GM04503 (cell line): ENCODE data around the gene HOXB2.

Experiments used
- DNase-seq: peaks from one replicate; pipeline ENCODE4 v3.0.0-alpha.2; 2012; ENCODE audit warnings: low read depth

Gene HOXB2

DNA sequence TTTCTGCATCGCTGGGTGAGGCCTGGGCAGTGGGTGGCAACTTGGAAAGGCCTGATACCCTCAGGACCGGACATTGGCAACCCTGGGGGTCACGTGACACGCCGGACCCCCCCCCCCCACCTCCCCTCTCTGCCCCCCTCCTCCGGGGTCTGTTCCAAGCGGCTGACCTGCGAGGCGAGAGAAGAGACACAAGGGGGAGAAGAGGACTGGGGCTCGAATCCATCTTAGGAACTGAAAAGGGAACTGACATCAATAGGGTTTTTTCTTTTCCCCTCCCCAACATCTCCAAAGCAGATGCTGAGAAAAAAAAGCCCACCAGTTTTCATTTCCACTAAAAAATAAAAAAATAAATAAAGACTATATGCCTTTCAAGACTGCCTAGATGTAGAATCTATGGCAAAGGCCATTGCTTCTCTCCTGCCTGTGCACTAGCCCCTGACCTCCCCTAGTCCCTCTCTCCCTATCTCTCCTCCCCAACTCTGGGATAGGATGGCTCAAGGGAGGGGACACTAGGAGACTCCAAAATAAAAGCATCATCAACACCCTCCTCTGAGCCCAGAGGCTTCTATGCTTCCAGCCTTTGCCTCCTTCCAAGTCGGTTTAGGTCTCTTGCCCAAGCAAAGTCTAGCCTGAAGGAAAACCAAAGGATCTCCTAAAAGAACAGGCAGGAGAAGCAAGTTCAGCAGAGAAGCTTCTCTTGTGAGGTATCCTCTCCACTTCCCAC lies 7.7 kb upstream of the HOXB2 start:
- no peak for DNase-seq

DNA sequence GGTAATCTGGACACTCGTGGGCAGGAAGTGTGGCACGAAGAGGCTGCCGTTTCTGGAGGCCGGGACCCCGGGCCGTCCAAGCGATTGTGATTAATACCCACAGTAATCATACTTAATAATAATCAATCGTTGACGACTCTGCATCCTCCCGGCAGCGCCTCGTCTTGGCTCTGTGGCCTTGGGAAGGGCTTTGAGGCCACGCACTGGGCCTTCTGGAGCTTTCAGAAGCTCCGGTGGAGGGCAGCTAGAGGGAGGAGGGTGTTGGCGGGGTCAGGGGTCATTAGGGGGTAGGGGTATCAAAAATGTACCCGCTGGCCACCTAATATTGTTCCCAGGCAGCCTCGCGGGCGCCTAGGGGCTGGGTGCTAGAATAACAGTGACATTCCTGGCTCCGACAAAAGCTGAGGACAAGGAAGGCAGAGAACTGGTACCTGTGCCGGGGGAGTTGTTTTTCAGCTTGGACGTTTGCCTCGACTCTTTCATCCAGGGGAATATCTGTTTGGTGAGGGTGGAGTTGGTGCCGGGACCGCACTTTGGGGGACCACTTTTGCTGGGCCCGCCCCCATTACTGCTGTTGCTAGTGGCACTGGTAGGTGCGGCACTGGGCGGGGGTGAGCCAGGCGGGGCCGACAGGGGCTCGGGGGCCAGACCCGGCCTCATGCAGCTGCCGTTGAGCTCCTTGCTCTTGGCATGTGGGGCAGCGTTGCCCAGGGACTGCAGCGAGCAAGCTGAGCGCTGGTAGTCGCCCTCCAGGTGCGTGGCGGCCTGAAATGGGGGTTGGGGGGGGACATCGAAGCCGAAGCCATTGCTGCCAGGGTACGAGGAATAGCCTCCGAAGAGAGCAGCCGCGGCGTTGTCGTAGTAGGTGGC lies 6.9 kb upstream of the HOXB2 start:
- no peak for DNase-seq

DNA sequence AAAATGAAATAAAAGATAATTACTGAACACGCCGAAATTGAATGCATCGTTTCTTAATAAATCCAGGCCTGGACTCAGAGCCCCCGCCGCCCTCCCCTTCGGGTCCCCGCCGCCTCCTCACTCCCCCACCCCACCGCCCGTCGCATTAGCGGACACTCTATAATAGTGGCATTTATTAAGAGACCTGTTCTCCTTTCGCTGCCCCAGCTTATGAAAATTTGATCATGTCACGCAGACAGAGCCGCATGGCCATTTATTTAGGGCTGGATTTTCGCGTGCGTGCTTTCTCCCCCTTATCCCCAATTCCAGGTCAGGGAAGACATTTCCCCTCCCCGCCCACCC lies 6.3 kb upstream of the HOXB2 start:
- DNase-seq, result no peak

DNA sequence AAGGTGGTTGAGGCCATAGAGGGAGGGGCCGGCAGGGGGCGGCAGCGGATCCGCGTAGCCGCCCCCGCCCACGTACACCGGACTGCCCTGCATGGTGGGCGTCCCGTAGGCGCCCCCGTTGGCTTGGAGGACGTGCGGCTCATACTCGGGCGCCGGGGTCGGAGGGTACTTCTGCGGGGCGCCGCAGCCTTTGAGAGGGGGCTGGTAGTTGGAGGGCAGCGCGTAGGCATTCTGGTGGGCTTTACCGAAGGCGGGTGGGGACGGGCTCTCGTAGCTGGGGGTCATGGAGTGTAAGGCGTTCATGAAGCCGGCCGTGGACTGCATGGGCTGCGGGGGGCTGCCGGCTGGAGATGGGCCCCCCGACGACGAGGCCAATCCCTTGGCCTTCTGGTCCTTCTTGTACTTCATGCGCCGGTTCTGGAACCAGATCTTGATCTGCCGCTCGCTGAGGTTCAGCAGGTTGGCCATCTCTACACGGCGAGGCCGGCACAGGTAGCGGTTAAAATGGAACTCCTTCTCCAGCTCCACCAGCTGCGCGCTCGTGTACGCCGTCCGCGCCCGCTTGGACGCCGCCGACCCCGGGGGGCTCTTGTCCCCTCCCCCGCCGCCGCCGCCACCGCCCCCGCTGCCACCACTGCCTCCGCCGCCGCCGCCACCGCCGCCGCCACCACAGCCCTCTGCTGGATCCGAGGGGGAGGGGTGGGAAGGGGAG lies 5.7 kb upstream of the HOXB2 start:
- DNase-seq, result no peak

DNA sequence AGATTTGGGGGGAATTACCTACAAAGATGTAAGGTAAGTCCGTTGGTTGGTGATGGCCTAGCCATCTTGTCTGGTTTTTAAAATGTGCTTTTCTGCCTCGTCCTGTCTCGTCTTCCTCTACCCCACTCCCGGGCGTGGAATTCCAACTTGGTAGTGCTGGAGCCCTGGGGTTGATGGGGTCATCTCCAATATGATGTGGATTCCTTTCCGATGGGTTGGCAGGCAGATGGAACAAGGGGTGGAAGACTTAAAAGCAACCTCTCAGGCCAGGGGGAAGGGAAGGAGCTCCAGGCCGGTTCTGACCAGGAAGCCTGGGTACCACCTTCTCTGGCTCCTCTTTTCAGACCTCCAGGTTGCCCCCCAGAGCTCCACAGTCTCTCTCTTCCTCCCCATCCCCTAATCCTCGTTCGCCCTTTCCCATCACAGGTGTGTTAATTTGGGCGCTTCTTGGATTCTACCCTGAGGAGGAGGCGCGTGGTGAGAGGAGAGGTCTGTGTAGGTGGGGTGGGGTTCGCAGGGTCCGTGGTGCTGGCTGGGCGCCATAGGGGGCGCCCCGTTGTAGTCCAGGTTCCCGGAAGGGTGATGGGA lies 5.1 kb upstream of the HOXB2 start:
- DNase-seq, result no peak

DNA sequence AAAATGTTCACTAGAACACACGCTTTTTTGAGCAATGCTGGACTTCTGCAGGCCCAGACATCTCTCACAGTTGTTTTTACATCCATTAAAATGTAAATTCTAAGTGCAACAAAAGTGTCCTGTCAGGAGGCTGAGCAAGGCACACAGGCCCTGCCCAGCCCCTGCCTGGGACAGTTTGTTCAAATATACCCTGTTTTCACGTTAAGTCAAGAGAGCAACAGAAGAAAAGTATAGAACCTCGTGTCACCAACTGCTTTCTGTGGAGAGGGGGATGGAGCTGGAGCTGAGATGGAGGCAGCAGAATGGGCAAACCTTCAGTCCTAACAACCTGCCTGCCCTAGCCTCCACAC lies 4.3 kb upstream of the HOXB2 start:
- no peak for DNase-seq

DNA sequence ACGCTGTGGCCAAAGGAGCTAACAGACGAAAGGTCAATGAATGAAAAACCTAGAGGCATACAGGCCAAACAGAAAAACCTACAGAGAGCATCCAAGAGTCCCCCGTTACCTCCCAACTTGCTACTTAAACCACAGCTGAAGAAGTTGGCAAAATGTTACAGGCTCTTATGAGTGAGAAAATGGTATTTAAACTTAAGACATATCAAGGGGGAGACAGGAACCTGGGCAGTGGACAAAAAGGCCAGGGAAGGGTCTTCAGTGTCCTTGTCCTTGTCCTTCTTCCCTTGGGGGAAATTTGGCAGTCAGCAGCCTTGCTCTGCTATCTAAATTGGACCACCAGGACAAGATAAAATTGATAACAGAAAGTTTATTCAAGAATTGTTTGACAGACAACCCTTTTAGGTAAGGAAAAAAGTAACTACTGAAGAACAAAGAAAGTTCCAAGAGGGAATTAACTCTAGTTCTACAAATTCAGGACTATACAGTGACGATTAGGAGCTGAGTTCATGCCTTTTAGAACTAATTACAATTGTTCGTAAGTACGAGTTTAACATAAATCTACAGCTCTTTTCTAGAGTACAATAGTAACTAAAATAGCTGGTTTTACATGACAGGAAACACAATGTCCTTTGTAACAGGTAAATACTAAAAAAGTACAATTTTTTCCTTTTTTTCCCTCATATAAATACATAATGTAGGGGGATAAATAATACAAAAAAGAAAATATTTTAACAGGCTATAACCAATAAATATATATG lies 3.8 kb upstream of the HOXB2 start:
- DNase-seq, result no peak

DNA sequence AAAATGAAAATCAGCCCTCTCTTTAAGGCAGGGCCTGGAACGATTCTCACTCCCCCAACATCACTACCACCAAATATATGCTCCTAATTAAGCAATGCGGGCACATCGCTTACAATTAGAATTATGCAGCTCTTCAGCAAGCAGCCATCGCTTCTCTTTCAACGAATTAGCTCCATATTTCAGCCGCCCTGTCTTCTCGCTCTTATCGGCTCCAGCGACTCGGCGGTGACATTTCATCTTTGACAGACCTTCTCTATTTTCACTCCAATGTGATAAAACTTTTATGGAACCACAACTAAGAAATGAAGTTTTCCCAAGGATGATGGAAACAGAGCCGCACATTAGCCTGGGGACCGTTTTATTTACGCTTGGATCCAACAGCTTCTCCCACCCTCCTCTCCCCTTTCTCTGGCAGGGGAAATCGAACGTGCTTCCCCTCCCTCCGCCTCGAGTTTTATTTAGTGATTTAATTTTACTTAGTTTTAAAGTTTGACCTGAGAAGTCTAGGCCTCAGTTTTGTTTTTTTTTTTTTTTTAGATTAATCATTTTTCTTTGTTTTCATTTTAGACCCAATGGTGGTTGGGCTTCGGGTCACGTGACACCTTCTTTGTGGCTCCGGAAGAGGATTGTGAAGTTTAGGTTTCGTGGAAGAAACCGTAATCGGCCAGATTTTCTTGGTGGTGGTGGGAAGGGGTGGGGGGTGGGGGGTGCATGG lies 3.1 kb upstream of the HOXB2 start:
- DNase-seq, result no peak

DNA sequence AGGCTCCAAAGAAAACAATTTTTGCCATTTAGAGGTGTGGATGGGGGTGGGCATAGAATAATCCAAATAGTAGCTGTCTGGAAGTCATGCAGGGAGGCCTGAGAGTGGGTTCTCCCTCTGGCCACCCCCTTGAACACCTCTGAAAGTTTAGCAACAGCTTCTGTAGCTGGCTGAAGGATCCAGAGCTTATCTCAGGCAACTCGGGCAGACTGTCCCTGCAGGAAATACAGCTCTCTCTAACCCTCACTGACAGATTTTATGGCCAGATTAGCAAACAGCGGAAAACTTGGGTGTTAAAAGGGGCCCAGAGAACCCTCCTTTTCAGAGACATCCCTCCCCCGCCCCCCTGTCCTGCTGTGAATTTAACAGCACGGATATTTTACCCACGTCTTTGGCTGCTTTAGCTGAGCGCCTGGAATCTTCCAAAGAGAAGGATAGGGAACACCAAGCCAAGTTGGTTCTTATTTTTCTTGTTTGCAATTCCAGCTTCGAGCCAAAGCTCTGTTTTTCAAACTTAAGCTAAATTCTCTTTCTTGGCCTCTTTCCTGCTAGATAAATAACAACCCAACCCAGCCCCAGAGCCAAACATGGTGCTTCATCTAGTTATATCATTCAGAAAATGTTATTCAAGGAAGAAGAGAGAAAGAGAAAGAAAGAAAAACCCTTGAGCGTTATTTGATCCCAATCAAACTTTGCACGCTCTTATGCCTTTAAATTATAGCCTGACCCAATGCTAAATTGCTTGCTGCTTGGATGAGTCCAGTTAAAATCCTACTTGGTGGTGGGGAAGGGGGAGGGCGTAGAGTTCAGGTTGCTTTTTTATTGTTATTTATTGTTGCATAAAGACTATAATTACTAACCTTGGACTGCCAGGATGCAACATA lies 2.3 kb upstream of the HOXB2 start:
- DNase-seq, result no peak

DNA sequence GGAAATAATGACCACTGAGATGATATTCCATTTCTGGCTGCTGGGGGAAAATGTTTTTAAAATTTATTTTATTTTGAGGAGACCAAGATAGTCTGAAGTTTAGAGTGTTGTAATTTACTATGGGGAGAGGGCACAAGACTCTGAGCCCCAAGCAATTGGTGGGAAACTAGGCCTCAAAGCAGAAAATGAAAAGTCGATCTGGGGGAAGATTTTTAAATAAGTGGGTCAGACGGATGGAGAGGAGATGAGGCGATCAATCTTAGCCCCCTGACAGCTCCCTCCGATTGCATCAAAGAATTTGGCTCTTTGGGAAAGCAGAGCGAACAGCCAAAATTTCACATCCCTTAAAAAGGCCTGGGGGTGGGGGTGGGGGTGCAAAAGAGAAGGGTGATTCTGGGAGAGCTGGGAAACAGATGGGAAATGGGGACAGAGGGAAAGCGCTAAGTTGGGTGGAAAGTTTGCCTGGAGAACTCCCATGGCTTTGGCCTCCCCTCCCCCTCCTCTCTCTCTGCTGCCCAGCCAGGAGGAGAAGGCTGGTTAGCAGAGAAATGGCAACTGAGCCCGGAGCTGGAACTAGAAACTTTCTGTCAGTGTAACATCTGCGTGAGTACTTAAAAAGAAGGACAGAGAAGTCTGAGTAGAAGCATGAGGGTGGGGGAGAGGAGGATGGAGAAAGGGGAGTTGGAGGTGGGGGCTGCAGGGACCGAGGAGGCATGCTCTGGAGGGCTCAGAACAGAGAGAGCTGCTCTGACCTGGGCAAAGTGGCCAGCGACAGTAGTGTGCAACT lies 1.4 kb upstream of the HOXB2 start:
- no peak for DNase-seq

DNA sequence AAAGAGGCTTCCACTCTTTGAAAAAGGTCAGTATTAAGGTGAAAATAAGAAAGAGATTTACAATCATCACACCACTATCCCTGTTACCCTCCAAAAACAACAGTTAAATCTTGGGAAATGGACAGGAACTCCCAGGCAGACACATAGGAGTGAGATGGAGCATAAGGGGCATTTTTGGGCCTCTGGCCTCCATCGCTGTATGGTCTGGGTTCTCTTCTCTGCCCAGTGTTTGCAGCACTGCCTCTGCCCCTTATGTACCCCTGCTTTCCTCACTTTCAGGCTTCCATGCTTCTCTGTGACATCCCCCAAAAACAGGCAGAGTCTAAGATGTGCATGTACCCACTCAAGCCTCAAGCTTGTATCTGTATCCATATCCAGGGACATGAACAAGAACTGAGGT lies 630 bp upstream of the HOXB2 start:
- DNase-seq, result no peak

DNA sequence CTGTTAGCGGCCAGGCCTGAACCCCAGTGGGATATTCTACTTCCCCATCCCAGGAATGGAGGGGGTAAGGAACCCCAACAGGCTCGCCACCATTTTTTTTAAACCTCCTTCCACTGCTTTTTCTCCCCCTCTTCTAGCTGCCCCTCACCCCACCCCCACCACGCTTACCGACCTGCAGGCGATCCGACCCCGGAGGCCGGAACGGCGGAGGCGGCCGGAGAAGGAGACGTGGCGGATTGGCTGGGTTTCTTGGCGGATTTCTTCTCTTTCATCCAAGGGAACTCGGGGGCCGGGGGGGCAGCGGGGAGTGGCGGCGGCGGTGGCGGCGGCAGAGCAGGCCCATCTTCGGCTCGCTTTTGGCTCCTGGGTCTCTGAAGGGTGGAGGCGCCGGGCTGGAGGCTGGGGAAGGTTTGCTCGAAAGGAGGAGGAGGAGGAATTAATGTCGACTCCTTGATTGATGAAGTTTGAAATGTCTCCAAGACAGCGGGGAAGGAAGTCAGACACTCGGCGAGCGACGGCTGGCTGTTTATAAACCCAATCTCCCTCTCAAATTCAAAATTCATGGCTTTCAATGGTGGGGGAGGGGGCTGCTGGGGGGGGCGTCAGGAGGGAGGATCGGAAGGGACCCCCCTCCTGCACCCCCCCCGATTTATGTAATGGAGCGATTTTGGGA lies 424 bp downstream of the HOXB2 start:
- peak; percentile 70 for DNase-seq

DNA sequence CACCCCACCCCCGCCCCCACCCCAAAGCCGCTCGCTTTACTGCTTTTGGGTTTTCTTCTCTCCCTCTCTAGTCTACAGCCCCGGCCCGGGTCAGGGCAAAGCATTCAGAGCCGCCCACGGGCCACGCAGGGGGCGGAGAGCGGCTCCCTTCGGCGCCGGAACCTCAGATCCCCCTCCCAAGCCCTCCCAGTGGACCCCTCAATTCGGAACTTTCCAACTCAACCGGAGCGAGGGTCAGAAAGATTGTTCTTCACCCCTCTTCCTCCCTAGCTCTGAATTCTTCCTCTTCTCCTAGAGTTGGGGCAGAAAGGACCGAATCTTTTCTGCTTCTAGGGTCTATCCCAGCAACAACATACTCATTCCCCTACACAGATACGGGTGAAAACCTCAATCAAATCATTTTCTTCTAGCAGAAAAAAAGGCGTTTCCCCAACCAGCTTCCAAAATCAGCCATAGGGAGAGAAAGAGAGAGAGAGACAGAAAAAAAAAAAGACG lies 1.0 kb downstream of the HOXB2 start:
- no peak for DNase-seq

DNA sequence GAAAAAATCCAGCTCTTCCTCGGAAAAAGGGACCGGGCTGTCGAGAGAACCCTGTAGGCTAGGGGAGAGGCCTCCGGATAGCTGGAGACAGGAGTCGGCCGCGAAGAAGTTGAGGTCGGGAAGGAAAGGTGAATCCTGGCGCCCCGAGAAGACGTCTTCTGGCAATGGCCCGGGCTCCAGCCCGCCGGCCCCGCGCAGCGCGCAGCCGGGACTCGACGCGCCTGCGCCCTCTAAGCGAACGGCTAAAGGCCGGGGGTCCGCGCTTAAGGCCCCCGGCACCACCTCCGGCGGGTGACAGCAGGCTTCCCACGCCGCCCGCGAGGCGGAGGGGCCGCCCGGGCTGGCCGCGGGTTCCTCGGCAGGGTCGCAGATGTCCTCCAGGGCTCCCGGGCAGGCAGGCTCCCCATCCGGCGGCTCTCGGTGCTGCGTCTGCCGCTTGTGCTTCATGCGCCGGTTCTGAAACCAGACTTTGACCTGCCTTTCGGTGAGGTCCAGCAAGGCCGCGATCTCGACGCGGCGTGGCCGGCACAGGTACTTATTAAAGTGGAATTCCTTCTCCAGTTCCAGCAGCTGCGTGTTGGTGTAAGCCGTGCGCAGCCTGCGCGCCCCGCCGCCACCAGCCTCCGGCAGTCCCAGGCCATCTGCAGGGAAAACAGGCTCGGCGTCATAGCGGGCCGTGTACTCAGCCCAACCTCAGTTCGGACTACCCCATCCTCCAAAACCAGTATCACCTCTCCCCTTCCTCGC lies 1.6 kb downstream of the HOXB2 start:
- DNase-seq, result no peak

DNA sequence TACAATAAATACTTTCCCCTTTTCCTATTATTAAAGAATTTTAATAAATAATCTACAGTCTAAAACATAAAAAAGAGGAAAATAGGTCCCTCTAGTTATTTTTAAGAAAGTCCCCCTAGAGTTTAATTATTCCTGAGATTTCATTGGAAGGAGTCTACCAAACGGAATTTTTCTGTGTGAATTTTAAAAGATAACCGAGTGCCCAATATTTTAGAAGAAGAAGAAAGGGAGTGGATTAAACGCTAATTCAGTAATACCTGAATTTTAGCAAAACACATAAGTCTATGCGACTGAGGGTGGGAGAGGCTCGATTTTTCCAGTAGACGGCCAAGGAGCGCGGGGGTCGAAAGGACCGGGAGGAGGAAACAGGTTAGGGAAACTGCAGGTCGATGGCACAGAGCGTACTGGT lies 2.2 kb downstream of the HOXB2 start:
- DNase-seq, result no peak

DNA sequence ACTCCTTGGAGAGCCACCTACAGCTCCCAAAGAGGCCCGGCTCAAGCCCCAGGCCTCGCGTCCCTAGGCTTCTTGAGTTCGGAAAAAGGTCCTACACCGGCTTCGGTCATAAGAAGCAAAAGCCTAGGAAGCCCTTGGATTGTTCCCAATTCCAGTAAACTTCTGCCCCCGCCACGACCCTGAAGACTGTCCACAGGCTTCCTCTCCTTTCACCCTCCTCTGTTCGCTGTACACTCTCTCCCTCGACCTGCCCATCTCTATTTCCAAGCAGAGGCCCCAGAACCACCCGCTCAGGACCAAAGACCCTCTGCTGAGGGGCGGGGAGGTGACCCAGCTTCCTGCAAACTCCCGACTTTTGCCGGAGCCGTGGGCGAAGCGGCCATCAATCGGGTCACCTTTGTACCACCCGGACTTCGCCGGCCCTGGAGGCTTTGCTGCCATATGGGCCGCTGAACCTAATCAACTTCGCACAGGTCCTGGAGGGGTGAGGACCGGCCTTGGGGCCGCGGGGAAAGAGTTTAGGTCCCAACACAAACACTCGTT lies 2.7 kb downstream of the HOXB2 start:
- no peak for DNase-seq

DNA sequence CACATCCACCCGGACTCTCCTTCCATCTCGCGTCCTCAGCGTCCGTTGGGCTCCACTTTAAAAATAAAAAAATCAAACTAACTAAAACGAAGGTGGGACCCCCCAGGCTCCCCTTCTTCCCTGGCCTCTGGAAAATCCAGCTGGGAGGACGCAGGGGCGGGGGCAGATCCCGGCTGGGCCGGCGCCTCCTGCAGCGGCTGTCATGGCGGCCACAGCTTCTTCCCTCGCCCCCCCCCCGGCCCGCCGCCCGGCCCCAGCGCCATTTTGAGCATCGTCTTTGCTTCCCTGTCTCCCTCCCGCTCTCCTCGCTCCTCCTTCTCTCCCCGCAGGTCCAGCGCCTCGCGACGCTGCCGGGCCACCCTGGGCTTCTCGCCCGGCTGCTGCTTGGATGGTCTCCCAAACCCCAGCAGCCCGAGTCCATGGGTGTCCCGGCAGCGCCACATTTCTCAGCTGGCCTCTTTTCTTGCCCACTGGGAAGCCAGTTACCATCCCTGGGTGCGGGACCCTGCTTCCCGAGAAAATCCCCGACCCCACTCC lies 3.3 kb downstream of the HOXB2 start:
- DNase-seq, result no peak
